Central memory CD4-positive, alpha-beta T cell (primary cell): ENCODE measurements around the gene OVOL1.
A peak's percentile ranks its signal among the peaks of the same experiment; 100 is the strongest.
"Not testable (repeated sequence)": the region's sequence is repeated elsewhere in the genome, so short reads cannot be mapped to it uniquely, and the experiment has no call there.

Experiments
- DNase-seq: peaks from one replicate; pipeline ENCODE4 v3.0.0; 2022

OVOL1 gene

DNA sequence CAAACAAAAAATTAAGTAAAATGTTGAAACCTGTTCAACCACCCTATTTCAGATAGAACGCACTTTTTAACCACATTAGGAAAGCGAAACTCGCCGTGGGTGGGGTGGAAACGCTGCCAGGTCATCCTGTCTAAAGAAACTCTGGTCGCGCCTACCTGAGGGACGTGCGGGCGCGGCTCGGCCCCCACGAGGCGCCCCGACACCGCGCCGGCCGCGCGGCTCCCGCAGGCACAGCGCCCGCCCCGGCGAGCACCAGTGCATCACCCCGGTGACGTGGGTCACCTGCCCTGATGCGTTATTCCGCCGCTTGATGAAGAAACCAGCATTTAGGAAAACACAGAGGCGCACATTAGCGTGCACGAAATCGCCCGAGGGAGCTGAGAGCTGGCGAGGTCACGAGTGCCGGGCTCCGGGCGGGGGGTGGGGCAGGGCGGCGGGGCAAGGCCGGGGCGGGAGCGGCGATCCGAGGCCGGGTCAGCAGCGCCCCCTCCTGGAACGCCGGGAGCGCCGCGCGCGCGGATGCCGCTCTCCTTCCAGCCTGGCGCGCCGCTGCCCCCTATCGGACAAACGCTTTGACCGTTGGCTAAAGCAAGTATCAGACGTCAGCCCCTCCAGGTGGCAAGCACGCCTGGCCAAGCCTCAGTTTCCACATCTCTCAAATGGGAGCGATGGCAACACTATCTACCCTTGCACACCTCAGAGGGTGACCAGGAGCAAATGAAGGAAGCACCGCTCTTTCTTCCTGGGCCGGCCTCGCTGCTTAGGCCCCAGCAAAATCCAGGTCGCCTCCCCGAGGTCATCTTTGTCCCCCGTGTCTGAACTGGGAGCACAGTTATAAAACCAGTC is 31.2 kb downstream of the OVOL1 start:
- peak; percentile 85 for DNase-seq

DNA sequence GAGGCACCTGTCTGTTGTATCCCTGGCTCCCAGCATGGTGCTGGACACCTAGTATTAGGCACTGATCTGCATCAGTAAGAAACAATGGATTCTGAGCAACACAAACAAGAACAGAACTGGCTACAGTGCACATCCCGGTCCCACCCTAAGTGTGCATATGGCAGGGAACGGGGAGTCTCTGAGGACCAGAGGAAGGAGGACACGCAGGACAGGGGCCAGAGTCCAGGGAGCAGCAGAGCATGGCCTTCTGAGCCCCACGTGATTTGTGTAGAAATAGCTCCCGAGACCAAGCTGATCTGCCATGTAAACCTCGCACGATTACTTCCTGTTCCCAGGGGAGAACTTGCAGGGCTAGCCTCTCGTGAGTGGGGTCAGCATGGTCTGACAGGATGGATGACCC is 34.2 kb downstream of the OVOL1 start:
- no peak for DNase-seq

DNA sequence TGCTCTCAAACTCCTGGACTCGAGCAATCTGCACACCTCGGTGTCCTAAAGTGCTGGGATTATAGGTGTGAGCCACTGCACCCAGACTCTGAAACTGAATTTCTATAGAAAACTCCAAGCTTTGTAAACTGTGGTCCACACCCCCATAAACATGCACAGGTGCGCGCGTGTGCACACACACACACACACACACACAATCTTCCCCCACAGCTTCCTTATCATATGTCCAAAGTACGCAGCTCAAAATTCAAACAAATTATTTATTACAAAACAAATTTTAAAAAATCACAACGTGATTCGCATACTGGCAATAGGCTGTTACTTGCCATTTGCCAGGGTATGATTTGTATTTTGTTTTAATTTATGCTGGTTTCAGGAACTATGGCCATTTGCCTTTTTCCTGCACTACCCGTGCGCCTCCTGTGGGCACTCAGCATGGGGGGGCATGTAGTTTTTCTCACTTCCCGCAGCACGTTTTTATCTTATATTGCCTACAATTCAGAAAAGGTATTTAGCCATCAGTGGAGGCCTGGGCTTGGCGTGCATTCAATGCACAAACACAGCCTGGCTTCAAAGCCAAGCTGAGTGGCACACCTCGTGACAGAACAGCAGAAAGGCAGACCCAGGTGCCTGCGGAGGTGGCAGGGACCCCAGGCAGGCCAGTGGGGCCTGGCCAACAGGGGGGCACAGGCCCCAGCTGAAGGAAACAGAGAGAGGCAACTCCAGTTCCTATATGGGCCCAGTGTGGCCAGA is 36.1 kb downstream of the OVOL1 start:
- DNase-seq = no peak

DNA sequence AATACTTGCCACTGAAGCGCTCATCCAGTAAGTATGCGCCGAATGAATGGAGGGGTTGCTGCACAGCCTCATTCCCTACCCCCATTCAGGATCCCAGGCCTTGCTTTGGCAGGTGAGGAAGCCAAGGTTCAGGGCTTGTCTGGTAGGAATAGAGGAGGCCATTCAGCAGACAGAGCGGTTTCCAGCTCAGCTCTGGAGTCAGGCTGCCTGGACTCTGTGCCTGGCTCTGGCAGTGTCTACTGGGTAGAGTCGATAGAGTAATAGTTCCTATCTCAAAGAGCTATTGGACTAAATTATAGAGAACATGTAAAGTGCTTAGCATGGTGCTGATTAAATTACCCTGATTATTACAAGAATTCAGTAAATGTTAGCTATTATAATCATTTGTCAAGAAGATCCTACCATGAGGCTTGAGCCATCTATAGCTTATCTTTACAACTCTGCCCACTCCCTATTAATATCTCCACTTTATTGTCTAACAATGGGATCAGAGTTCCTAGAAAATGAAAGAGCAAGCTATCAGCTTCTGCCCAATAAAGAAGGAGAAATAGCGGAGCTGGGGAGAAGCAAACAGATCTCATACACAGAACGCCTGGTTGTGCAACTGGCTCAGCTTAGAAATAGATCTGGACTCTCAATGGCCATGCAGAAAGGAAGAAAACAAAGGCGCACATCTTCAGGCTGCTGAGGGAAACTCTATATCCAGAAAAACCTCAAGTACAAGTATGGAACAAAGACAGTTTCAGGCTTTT is 40.3 kb downstream of the OVOL1 start:
- no peak for DNase-seq

DNA sequence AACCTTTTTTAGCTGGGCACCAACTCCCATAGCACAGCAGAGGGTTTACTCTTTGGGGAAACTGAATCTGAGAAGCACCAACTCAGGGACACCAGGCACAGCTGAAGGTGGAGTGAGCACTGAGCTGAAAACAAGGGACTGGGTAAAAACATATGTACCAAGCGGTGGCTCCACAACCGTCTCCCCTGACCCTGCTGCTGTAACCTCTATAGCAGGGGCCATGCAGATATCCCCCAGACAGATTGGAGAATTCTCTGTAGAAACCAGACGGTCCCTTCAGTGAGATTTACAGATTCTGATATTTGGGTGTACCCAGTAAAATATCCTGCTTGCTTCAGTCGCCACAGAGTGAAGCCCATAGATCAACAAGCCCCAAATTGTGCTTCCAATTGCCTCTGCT is 42.6 kb downstream of the OVOL1 start:
- DNase-seq = no peak

DNA sequence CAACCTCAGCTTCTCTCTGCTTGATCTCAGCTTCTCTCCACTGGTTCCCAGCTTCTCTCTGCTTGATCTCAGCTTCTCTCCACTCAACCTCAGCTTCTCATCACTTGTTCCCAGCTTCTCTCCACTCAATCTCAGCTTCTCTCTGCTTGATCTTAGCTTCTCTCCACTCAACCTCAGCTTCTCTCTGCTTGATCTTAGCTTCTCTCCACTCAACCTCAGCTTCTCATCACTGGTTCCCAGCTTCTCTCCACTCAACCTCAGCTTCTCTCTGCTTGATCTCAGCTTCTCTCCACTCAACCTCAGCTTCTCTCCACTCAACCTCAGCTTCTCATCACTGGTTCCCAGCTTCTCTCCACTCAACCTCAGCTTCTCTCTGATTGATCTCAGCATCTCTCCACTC is 45.4 kb downstream of the OVOL1 start:
- not testable (repeated sequence) for DNase-seq

DNA sequence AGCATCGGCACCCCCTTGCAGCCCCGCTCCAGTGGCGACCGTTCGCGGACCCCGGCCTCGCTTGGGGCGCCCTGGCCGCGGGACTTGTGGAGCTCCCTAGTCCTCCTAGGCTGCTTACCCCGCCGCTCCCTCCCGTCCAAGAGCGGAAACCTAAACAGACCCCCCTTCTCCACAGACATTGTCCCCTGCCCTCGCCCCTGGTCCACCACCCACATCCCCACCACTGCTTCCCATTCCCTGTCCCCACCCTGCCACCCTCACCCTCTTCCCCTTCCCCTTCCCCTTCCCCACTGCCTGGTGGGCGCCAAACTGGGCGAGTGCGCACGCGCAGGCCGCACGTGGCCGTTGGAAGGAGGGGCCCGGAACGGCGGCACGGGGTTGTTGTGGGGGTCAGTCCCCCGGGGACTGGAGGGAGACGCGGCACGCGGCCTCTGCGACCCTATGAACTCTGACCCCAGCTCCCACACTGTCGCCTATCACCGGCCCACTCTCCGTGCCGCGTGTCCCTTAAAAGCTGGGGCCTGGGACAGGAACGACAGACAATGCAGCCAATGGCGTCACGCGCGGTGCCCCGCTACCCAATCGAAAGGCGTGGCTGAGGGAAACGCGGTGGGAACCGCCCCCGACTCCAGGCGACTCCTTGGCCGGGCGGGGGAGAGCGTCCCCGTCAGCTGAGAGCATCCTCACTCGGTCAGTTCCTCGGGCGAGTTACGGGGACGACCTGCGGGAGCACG is 46.6 kb downstream of the OVOL1 start, which contains the start of gene SNX32:
Gene SNX32 (plus strand): TSS at position 667 of the 734 bp plus-strand sequence. CDS start 103 bp downstream, outside the sequence.
- DNase-seq = peak; percentile 91

DNA sequence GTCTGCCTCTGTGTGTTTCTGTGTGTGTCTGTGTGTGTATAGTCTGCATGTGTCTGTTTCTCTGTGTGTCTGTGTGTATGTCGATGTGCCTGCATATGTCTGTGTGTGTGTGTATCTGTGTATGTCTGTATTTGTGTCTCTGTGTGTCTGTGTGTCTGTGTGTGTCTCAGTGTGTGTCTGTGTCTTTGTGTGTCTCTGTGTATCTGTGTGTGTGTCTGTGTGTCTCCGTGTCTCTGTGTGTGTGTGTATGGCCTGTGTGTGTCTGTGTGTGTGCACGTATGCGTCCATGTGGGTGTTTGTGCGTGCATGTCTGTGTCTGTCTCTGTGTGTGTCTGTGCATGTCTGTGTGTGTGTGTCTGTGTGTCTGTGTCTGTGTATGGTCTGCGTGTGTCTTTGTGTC is 47.3 kb downstream of the OVOL1 start:
- DNase-seq = no peak

DNA sequence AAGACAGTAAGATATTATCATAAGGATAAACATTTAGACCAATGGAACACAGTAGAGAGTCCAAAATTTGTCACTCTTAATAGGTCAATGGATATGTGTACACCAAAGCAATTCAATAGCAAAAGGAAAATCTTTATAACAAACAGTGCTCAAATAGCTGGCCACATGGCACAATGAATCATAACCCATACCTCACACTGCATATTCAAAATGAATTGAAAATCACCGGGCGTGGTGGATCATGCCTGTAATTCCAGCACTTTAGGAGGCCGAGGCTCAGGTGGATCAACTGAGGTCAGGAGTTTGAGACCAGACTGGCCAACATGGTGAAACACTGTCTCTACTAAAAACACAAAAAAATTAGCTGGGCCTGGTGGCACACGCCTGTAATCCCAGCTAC is 55.3 kb downstream of the OVOL1 start:
- no peak for DNase-seq

DNA sequence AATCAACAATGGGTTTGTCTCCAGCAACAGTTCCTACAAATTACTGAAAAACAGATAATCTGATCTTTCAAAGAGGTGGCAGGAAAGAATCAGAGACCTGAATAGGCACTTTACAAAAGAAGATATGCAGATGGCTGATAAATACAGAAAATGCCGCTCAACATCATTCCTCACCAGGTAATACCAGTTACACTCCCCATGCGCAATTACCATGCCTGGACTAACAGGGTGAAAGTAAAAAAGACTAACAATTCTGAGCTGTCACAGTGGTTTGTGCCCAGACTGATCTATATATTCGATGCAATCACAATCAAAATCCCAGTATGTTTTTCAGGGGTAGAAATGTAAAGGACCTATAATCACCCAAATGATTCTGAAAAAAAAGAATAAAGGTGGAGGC is 56.9 kb downstream of the OVOL1 start:
- no peak for DNase-seq

DNA sequence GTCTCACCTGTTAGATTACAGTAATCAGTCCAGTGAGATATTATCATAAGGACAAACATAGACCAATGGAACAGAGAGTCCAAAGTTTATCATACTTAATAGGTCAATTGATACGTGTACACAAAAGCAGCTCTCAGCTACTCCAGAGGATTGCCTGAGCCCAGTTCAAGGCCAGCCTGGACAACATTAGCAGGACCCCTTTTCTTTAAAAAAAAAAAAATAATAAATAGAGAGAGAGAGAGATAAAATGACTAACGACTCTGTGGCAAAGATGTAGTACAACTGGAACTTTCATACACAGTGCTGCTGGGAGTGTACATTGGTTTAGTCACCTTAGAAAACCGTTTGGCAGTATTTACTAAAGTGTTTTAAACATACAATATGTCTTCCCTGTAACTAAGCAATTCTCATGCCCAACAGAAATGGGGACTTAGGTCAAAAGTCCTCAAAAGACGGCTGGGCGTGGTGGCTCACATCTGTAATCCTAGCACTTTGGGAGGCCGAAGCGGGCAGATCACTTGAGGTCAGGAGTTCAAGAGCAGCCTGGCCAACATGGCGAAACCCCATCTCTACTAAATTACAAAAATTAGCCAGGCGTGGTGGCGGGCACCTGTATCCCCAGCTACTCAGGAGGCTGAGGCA is 57.5 kb downstream of the OVOL1 start:
- DNase-seq = no peak
